GM18520 (cell line): ENCODE data around the gene WDR4.
"Not testable (repeated sequence)": the region's sequence is repeated elsewhere in the genome, so short reads cannot be mapped to it uniquely, and the experiment has no call there.

Experiments used
- ATAC-seq: cut with Tn5 transposase; IDR thresholded peaks from one replicate; pipeline ENCODE4 v1.9.1; 2021; ENCODE audit not compliant: unreplicated experiment

WDR4 gene

GRCh38 chr21:42854246-42855010 is 24.9 kb downstream of the WDR4 start:
- no peak for ATAC-seq

- no peak for ATAC-seq
These were observed 25.7 kb downstream of the WDR4 start for GRCh38 chr21:42853621-42854020.

GRCh38 chr21:42852925-42853570 is 26.3 kb downstream of the WDR4 start:
- ATAC-seq: no peak

GRCh38 chr21:42851812-42852665 is 27.3 kb downstream of the WDR4 start:
- no peak for ATAC-seq

GRCh38 chr21:42850866-42851391 is 28.4 kb downstream of the WDR4 start:
- no peak for ATAC-seq

- no peak for ATAC-seq
These were observed 28.9 kb downstream of the WDR4 start for GRCh38 chr21:42850463-42850862.

- ATAC-seq: no peak
These were observed 29.5 kb downstream of the WDR4 start for GRCh38 chr21:42849759-42850412.

GRCh38 chr21:42848932-42849758 is 30.2 kb downstream of the WDR4 start:
- ATAC-seq: no peak

- ATAC-seq: not testable (repeated sequence)
These were observed 31.0 kb downstream of the WDR4 start for GRCh38 chr21:42848144-42848931.

- no peak for ATAC-seq
These were observed 31.6 kb downstream of the WDR4 start for GRCh38 chr21:42847726-42848125.

GRCh38 chr21:42847051-42847707 is 32.2 kb downstream of the WDR4 start:
- no peak for ATAC-seq

- ATAC-seq: no peak
These were observed 33.1 kb downstream of the WDR4 start for GRCh38 chr21:42846221-42846620.

- ATAC-seq: no peak
These were observed 33.9 kb downstream of the WDR4 start for GRCh38 chr21:42845296-42845965.

- ATAC-seq: no peak
These were observed 34.8 kb downstream of the WDR4 start for GRCh38 chr21:42844411-42845113.

- ATAC-seq: no peak
These were observed 36.3 kb downstream of the WDR4 start for GRCh38 chr21:42843056-42843455.

- ATAC-seq: not testable (repeated sequence)
These were observed 37.3 kb downstream of the WDR4 start for GRCh38 chr21:42841916-42842655.
